HepG2 (cell line): ENCODE measurements around the gene TOE1. TPM values are rescaled to one million over a fixed set of nuclear protein-coding genes. Genes with fewer than 3 reads are reported as not detected.

Experiments used
- ARID3A ChIP-seq: IDR thresholded peaks from 2 replicates; pipeline ENCODE4 v1.6.1; 2012; ENCODE audit warnings: low read depth, low read length, improper control_type of control experiment
- ARNTL ChIP-seq: sonication (generic); formaldehyde crosslinking; IDR thresholded peaks from 2 replicates; pipeline ENCODE4 v1.4.0; 2020; ENCODE audit warnings: mild to moderate bottlenecking, missing genetic modification reagents
- HNRNPL ChIP-seq: fragments of 200-400 bp; formaldehyde crosslinking; IDR thresholded peaks from 2 replicates; pipeline ENCODE4 v1.6.1; 2017; ENCODE audit warnings: mild to moderate bottlenecking, low read depth, low read length
- IRF9 ChIP-seq: sonication (generic); formaldehyde crosslinking; IDR thresholded peaks from 2 replicates; pipeline ENCODE4 v1.8.0; 2022; ENCODE audit warnings: missing genetic modification reagents, mild to moderate bottlenecking, borderline replicate concordance
- ISL2 ChIP-seq: sonication (generic); formaldehyde crosslinking; IDR thresholded peaks from 2 replicates; pipeline ENCODE4 v1.5.0; 2020; ENCODE audit warnings: missing genetic modification reagents
- KLF13 ChIP-seq: sonication (generic); formaldehyde crosslinking; IDR thresholded peaks from 2 replicates; pipeline ENCODE4 v1.4.0; 2020; ENCODE audit warnings: mild to moderate bottlenecking, missing genetic modification reagents
- KLF6 ChIP-seq: IDR thresholded peaks from 2 replicates; pipeline ENCODE4 v1.8.0; 2016; ENCODE audit warnings: missing biosample characterization, missing genetic modification reagents
- MAFF ChIP-seq: IDR thresholded peaks from 2 replicates; pipeline ENCODE4 v1.6.1; 2011; ENCODE audit warnings: low read depth, low read length, improper control_type of control experiment
- MEIS2 ChIP-seq: sonication (generic); formaldehyde crosslinking; IDR thresholded peaks from 2 replicates; pipeline ENCODE4 v1.9.0; 2021; ENCODE audit warnings: mild to moderate bottlenecking, missing genetic modification reagents
- NCOA5 ChIP-seq: sonication (generic); formaldehyde crosslinking; IDR thresholded peaks from 2 replicates; pipeline ENCODE4 v1.4.0; 2020; ENCODE audit warnings: missing genetic modification reagents
- NFYB ChIP-seq: sonication (generic); formaldehyde crosslinking; IDR thresholded peaks from 2 replicates; pipeline ENCODE4 v1.4.0; 2020; ENCODE audit warnings: missing genetic modification reagents
- NR1H2 ChIP-seq: sonication (generic); formaldehyde crosslinking; IDR thresholded peaks from 2 replicates; pipeline ENCODE4 v1.8.1; 2022; ENCODE audit warnings: low read depth, missing genetic modification reagents, borderline replicate concordance
- PAF1 ChIP-seq: IDR thresholded peaks from 2 replicates; pipeline ENCODE4 v1.6.1; 2016; ENCODE audit warnings: missing genetic modification reagents, missing compliant biosample characterization
- POLR2G ChIP-seq: fragments of 200-400 bp; formaldehyde crosslinking; IDR thresholded peaks from 2 replicates; pipeline ENCODE4 v1.6.1; 2018; ENCODE audit warnings: mild to moderate bottlenecking, low read depth, low read length, moderate library complexity
- PPARG ChIP-seq: conservative IDR thresholded peaks from 2 replicates; pipeline ENCODE4 v1.6.1; 2016; ENCODE audit warnings: missing biosample characterization, missing genetic modification reagents
- SPEN ChIP-seq: sonication (generic); formaldehyde crosslinking; IDR thresholded peaks from 2 replicates; pipeline ENCODE4 v1.5.1; 2020; ENCODE audit warnings: low read depth, mild to moderate bottlenecking, missing genetic modification reagents
- TERF1 ChIP-seq: sonication (generic); formaldehyde crosslinking; IDR thresholded peaks from 2 replicates; pipeline ENCODE4 v1.8.0; 2022; ENCODE audit warnings: mild to moderate bottlenecking, missing genetic modification reagents, moderate library complexity
- XRCC5 ChIP-seq: fragments of 200-400 bp; formaldehyde crosslinking; optimal IDR thresholded peaks from 2 replicates; pipeline ENCODE3; 2017; ENCODE audit warnings: mild to moderate bottlenecking, low read length
- ZFP91 ChIP-seq: sonication (generic); formaldehyde crosslinking; IDR thresholded peaks from 2 replicates; pipeline ENCODE4 v1.9.0; 2022; ENCODE audit warnings: missing genetic modification reagents, mild to moderate bottlenecking, borderline replicate concordance
- ZKSCAN5 ChIP-seq: sonication (generic); formaldehyde crosslinking; IDR thresholded peaks from 2 replicates; pipeline ENCODE4 v1.5.1; 2020; ENCODE audit warnings: mild to moderate bottlenecking, missing genetic modification reagents
- ZNF124 ChIP-seq: sonication (generic); formaldehyde crosslinking; IDR thresholded peaks from 2 replicates; pipeline ENCODE4 v1.4.0; 2020; ENCODE audit warnings: missing genetic modification reagents
- ZNF282 ChIP-seq: fragments of 450-650 bp; IDR thresholded peaks from 2 replicates; pipeline ENCODE4 v1.6.1; 2018; ENCODE audit not compliant: partially characterized antibody
- ZNF770 ChIP-seq: sonication (generic); formaldehyde crosslinking; IDR thresholded peaks from 2 replicates; pipeline ENCODE4 v1.5.0; 2020; ENCODE audit warnings: mild to moderate bottlenecking, missing genetic modification reagents
- polyA plus RNA-seq, 8 experiments: library from polyadenylated mRNA; depleted of rRNA in 3 of 8; stranded (reverse) in 7 of 8; unstranded in 1 of 8; fragments of >200 nt; fragmentation: Illumina TruSeq in 4 of 8; extraction: Trizol in 4 of 8; gene quantifications; 2 replicates each; pipeline versions ENCODE4 v1.2.1 to v1.2.3, GENCODE V29; 2011 to 2016; ENCODE audit warnings: low read depth in 4 of 8, missing spikeins in 1 of 8, mixed read lengths in 1 of 8; ENCODE audit not compliant: insufficient read depth in 1 of 8
- total RNA-seq, 5 experiments: library from RNA; depleted of rRNA; stranded (reverse); fragments of >200 nt; fragmentation: Illumina TruSeq; extraction: Trizol; gene quantifications; 2 replicates each; pipeline ENCODE4 v1.2.3, GENCODE V29; 2016; ENCODE audit warnings: low read depth in 1 of 5

The TOE1 gene
- total and polyA plus RNA-seq, 2 of the 13 experiments (the other 11 are each of a cell fraction or from before 2014, with no cell fraction given) = 14.1 to 19.0 TPM

- TF ChIP-seq IRF9 = no peak
- peak; percentile 89; the same call in 1 of the 2 replicates for TF ChIP-seq ZFP91 (CRISPR knock-in tag)
- TF ChIP-seq XRCC5 = no peak
- TF ChIP-seq NCOA5 = no peak
- 0 out of 2 replicates have a peak, but pooled peaks have one; percentile 4 for TF ChIP-seq PPARG
- TF ChIP-seq NFYB (CRISPR knock-in tag) = peak; percentile 83
- no peak for TF ChIP-seq KLF13 (CRISPR knock-in tag)
- TF ChIP-seq POLR2G = peak; percentile 97
- TF ChIP-seq NR1H2 (CRISPR knock-in tag) = no peak
- TF ChIP-seq ZNF124 (CRISPR knock-in tag) = peak; percentile 54
- TF ChIP-seq ZNF282 = no peak
- TF ChIP-seq ARNTL (CRISPR knock-in tag) = peak; percentile 18; the same call in 1 of the 2 replicates
- TF ChIP-seq ZNF770 (CRISPR knock-in tag) = no peak
- no peak for TF ChIP-seq MAFF
- TF ChIP-seq KLF6 (CRISPR knock-in tag) = no peak
- no peak; the same call in none of the 2 replicates for TF ChIP-seq SPEN (CRISPR knock-in tag)
- TF ChIP-seq ZKSCAN5 = no peak
- TF ChIP-seq ISL2 (CRISPR knock-in tag) = peak; percentile 71; the same call in 1 of the 2 replicates
- TF ChIP-seq ARID3A = no peak
- TF ChIP-seq MEIS2 (CRISPR knock-in tag) = no peak
- 0 out of 2 replicates have a peak, but pooled peaks have one; percentile 42 for TF ChIP-seq TERF1 (CRISPR knock-in tag)
- TF ChIP-seq HNRNPL = no peak; the same call in 1 of the 2 replicates
- TF ChIP-seq PAF1 (CRISPR knock-in tag) = no peak
These were observed at the start of gene TOE1, which contains the start of gene MUTYH (continued) for GRCh38 chr1:45339789-45340558.
